GM19438 (cell line): Measurements from ENCODE around the gene EIF4G3.

Source experiments
- ATAC-seq: cut with Tn5 transposase; IDR thresholded peaks from one replicate; pipeline ENCODE4 v1.9.1; 2021; ENCODE audit warnings: low read depth; ENCODE audit not compliant: unreplicated experiment

The EIF4G3 gene

GRCh38 chr1:20786253-20787028 lies 390.3 kb downstream of the EIF4G3 start:
- peak; percentile 69 for ATAC-seq

- peak; percentile 11 for ATAC-seq
Observed at GRCh38 chr1:20785907-20786252, 390.8 kb downstream of the EIF4G3 start.

GRCh38 chr1:20775700-20776099 lies 401.0 kb downstream of the EIF4G3 start:
- ATAC-seq, result no peak

- no peak for ATAC-seq
Observed at GRCh38 chr1:20771780-20772179, 404.9 kb downstream of the EIF4G3 start.

GRCh38 chr1:20770314-20771087 lies 406.2 kb downstream of the EIF4G3 start:
- no peak for ATAC-seq

- no peak for ATAC-seq
Observed at GRCh38 chr1:20767271-20767670, 409.4 kb downstream of the EIF4G3 start.

- ATAC-seq, result no peak
Observed at GRCh38 chr1:20763417-20763816, 413.3 kb downstream of the EIF4G3 start.

GRCh38 chr1:20760322-20760721 lies 416.4 kb downstream of the EIF4G3 start:
- ATAC-seq, result no peak
